Occipital lobe (tissue), 2 donors: ENCODE data around the gene GPBAR1. TPM values are rescaled to one million over a fixed set of nuclear protein-coding genes. Genes with fewer than 3 reads are reported as not detected.
A peak's percentile ranks its signal among the peaks of the same experiment; 100 is the strongest.

Source experiments
- DNase-seq: peaks from one replicate; lab custom pipeline; 2025; lab: John Stamatoyannopoulos, UW
- total RNA-seq: library from RNA; depleted of rRNA; stranded (reverse); fragments of >200 nt; gene quantifications from one replicate; pipeline ENCODE4 v1.2.3, GENCODE V29; 2014

Gene GPBAR1, protein sequence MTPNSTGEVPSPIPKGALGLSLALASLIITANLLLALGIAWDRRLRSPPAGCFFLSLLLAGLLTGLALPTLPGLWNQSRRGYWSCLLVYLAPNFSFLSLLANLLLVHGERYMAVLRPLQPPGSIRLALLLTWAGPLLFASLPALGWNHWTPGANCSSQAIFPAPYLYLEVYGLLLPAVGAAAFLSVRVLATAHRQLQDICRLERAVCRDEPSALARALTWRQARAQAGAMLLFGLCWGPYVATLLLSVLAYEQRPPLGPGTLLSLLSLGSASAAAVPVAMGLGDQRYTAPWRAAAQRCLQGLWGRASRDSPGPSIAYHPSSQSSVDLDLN
- not detected for total RNA-seq

DNA sequence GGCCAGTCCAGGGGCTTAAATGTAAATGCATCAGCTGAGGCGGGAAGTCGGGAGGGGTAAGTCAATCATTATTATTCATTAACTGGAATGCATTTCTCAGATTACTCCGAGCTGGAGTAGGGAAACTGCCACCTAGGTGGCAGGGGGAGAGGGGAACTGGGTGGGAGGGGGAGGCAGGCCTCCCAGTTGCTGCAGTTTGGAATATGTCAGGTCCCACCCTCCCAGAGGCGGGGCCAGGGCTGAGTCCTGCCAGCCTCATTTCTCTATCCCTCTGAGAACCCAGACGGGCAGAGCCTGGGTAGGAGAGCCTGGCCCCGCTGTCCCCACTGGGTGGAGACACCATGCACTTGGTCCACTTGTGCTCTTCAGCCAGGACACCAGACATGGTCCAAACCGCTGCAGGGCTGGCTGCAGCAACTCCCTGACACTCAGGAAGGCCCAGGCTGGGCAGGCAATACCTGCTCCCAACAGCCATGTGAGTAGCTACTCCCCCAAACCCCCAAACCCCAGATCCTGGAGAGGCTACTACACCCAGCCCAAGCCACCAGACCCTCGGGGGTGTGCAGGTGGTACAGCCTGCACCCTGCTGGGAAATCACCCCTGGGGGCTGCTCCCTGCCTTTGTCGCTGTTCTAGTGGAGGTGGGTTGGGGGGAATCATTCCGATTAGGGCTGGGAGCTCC is at the start of gene GPBAR1:
GPBAR1 (plus strand) TSS at position 274 of the 681 bp plus-strand sequence. CDS start 1,710 bp downstream, outside the sequence.
- DNase-seq = no peak

DNA sequence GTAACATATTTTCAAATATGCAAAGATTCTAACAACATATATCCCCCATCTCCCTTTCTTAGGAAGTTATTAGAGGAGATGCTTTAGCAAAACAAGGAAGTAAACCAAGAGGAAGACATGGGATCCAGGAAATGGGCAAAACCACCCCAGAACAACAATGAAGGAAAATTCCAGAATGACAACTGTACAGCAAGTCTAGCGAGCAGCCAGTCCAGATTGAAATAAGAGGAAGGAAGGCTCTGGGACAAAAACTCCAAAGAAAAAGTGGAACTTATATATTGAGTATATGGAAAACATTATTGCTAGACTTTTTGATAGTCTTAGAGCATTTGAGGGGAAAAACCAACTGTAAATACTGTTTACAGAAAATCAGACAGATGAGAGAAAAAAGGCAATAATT is 46.7 kb upstream of the GPBAR1 start:
- no peak for DNase-seq

DNA sequence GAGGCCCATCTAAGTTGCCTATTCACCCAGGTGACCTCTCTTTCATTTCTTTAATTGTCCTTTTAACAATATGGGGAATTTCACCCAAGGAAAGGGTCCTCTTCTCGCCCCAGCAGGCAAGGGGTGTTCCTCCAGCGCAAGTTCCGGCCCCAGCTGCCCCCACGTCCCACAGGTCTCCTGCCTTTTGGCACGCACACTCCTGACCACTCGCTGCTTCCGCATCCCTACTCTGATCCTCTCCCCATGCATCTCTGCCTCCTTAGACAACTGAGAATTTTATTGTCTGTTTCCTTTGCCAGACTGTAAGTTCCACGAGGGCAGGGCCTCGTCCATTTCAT is 44.5 kb upstream of the GPBAR1 start:
- no peak for DNase-seq

DNA sequence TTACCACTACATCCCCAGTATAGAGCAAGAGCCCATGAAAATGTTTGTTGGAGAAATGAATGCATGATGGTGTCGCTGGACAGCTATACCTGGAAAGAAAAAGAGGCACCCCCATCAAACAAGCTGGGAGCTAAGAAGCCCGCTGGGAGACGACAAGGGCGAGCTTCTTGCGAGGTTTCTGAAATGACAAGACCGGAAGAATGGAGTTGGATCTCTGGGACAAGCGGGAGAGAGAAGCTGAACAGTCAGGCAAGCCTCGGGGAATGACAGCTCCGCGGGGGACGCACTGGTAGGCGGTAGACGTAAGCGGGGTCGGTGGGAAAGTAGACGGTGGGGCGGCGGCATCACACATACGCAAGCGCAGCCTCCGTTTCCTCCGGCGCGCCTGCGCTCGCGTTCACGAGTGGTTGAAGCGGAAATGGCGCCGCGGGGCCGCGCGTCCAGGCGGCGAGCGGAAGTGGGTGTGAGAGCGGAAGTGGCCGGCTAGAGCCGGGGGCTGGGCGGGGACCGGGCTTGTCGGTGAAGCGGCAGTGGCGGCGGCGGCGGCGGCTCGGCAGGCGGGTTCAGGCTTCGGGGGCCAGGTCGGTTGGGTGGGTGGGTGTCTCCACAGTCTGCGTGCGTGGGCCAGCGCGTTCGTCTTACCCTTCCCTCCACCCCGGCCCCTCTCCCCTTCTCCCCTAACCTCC is 44.0 kb upstream of the GPBAR1 start, which contains the start of gene ARPC2:
ARPC2 (plus strand) TSS at position 516 of the 686 bp plus-strand sequence. CDS start 282 bp downstream, outside the sequence.
- peak; percentile 84 for DNase-seq

DNA sequence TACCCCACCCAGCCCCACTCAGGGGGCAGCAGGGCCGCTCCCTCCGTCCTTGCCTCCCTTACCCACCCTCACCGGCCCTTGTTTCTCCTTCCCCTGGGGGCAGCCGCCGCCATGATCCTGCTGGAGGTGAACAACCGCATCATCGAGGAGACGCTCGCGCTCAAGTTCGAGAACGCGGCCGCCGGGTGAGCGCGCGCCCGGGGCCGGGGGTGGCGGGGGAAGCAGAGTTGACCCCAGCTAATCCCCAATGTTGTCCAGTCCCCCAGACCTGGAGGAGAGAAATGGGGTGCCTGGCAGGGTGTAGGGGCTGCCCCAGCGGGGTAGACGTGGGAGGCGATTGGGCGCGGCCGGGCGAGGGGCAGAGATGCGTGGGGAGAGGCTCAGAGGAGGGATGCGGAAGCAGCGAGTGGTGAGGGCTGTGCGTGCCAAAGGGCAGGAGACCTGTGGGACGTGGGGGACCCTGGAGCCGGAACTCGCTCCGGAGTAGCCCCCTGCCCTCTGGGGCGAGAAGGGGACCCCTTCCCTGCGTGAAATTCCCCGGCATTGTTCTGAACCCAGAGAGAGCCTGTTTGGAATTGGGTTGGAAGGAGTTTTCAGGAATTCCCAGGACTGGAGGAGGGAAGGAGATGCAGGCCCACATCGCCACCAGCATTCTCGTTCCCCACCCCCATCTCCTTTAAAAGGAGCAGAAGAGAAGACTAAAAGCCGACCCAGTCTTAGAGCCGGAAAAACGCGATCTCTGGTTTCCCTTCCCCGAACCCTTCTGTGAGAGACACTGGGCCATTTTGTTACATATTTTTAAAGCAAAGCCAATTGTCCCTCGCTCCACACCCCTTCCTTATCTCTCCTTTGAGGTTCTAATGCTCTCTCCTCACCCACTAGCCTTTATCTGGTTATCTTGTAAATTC is 43.2 kb upstream of the GPBAR1 start:
- no peak for DNase-seq

DNA sequence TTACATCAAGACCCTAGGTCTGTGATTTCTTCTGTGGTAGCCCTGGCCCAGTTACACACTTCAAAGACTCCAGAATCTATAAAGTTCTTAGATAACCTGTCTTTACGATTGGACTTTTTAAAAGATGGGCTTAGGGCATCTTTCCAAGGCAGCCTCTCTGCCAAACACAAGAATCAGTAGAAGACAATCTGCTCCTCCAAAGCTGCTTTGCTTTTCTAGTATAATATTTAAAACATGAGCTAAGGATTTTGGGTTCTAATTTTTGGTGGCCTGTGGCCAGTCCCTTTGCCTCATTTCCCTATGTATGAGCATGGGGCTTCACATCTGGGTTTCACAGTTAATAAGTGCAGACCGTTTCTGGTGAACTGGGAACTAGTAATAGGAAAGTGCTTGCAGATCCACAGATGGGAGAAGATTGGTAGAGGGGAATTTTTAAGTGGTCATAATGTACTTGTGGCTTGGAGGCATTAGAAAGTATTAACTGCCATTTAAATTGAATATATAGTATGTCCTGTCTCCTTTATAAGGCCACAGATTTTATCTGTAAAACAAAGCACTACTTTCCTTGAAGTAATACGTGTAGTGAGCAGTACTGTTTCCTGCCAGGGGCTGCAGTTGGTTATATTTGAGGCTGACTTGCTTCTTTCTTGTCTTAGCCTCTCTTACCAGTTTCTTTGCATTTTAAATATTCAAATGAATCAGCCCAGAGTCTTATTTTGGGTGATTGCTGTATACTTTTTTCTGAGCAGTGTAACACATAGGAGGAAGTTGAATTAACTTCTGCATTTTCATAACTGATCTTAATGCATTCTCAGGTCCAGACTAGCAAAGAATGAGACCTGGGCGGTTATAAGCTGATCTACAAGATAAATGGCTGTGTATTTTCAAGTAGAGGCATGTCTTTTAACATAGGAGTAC is 42.3 kb upstream of the GPBAR1 start:
- DNase-seq = no peak

DNA sequence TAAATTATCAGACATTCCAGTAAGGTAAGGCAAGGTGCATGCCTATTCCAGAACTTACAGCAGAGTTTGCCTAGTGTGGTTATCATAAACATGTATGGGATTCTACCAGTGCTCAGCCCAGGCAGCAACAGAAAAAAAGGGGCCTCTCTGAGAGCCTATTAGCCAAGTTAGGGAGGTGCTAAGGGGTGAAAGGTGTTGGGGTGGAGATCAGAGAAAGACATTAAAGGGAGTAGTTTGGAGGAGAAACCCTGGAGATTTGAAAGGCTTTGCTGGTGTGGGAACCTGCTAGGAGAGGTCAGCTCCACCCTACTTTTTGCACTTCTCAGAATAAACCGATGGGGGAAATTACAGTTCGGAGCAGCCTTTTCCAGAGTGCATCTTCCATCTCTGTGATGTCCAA is 40.9 kb upstream of the GPBAR1 start:
- DNase-seq = no peak

DNA sequence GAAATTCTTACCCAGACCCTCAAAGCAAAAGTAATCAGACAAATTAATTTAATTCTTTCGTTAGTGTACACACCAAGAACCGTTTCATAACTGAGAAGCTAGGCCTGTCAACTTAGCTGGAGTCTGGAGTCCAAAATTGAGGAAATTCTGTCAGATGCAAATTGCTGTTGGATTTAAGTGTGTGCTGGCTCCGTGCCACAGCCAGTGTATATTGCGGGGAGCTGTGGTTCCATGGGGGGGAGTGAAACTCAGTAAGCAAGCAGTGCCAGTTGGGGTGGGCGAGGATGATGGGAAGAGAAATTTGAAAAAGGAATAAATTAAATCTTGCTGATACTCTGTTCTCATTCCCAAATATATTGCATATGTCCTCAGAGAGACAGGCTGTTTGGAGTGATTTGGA is 39.8 kb upstream of the GPBAR1 start:
- no peak for DNase-seq

DNA sequence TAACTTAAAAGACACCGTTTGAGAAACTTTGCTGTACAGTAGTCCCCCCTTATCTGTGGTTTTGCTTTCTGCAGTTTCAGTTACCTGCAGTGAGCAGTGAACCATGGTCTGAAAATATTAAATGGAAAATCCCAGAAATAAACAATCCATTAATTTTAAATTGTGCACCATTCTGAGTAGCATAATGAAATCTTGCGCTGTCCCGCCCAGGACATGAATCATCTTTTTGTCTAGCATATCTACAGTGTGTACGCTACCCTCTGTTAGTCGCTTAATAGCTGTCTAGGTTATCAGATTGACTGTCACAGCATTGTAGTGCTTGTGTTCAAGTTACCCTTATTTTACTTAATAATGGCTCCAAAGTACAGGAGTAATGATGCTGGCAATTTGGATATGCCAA is 37.8 kb upstream of the GPBAR1 start:
- DNase-seq = no peak

DNA sequence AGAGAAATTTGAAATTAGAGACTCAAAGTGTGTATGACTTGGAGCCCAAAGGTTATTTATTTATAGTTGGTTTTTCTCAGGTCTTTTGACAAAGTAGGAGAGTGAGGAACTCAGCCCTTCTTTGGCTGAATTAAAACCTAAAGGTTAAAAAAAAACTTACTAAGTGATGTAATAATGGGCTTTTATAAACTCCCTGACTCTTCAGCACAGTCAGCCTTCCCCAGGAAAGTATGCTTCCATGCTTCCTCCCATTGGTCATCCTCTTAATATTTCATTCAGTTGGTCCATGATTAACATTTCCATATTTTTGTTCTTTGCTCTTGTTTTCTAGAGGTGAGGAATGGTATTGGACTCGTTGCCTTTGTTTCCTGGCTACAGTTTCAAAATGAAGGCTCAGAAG is 36.6 kb upstream of the GPBAR1 start:
- DNase-seq = no peak

DNA sequence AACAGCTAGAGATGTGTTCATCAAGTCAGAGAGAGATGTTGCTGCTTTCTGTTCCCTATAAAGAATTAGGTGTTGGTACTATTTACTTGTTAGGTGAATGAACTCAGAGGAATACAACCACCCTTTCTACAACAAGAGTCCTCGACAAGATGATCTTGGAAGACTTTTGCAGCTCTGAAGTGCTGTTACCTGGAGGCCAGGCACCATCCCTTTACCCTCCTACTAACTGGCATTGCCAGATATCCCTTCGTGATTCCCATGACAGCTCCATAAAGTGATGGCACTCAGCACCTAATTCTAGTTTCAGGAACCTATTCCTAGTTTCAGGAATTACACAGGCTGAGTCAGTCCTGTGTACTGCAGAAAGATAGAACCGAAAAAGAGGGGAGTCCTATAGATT is 33.9 kb upstream of the GPBAR1 start:
- DNase-seq = no peak

DNA sequence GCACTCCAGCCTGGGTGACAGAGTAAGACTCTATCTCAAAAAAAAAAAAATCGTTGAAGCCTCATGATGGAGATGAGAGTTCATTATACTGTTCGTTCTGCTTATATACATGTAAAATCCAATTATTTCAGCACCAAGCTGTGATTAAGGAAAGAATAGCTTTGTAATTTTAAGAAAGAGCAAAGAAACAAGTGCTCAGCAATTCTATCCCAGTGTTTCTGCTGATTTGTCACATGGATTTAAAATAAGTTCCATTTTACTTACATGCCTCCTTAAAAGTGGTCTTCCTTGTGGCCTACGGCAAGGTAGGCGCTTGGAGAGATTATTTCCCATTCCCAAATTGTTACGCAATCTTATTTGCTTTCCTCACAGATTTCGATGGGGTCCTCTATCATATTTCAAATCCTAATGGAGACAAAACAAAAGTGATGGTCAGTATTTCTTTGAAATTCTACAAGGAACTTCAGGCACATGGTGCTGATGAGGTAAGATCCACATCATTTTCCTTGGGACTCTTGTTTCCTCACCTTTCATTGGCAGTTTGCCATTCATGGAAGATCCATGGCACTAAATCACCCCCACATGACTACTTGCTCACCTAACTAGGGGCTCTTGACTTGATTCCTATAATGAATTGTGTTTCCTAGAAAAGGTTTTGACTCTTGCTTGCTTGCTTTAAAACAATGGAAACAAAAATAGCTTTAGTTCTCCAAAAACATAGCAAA is 32.3 kb upstream of the GPBAR1 start:
- no peak for DNase-seq

DNA sequence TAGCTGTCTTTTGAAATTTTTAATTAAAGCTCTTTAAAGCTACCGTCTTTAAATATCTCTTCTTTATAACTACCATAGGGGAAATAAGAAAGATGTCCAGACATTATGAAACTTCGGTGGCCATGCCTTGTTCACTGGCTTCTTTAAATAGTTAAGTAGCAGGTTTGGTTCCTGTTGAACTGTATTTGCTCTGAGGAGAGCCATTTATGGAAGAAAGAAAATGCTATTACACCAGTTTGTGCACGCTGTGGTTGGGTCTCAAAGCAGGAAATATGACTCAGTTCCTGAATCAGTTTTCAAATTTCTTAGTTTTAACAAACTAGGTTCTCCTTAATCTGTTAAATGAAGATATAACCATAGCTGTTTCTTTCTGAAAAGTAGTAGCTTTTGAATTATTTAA is 31.6 kb upstream of the GPBAR1 start:
- no peak for DNase-seq

DNA sequence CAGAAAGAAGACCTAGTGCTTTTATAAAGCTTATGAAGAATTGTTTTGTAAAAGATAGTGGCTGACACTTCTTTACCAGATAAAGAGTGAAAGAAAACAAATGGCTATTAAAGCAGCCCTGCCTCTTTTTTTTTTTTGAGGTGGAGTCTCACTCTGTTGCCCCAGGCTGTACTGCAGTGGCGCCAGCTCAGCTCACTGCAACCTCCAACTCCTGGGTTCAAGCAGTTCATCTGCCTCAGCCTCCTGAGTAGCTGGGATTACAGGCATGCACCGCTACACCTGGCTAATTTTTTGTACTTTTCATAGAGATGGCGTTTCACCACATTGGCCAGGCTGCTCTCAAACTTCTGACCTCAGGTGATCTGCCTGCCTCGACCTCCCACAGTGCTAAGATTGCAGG is 31.0 kb upstream of the GPBAR1 start:
- no peak for DNase-seq

DNA sequence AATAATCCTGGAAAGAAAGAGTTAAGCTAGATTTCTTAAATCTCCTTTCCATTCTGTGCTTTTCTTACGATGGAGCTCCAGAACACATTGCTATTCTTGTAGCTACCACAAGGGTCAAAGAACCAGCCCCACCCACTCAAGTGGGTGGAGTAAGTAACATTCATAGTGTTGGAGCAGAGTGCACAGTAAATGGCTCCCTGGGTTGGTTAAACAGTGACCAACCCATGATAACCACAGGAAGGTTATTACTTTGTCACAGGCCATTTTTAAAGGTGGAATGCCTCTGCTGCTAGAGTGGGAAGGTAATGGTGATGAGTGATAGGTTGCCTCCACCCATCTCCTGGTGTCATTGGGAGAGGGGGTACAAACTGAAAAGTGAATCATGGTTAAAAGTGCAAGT is 29.9 kb upstream of the GPBAR1 start:
- no peak for DNase-seq

DNA sequence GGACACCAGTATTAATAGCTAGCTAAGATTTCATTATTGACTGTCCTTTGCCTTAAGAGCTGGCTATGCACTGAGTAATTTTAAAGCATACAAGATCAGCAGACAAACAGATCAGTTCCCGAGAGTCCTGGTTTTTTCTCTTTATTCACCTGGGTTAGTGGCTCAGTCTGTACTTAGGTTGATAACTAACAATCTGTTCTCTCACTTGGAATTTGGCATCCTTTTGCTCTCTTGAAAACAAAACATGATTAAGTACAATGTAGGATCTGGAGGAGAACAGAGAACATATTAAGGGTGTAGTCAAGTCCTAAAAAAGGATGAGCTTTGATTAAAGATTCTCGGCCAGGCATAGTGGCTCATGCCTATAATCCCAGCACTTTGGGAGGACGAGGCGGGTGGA is 27.3 kb upstream of the GPBAR1 start:
- DNase-seq = no peak

DNA sequence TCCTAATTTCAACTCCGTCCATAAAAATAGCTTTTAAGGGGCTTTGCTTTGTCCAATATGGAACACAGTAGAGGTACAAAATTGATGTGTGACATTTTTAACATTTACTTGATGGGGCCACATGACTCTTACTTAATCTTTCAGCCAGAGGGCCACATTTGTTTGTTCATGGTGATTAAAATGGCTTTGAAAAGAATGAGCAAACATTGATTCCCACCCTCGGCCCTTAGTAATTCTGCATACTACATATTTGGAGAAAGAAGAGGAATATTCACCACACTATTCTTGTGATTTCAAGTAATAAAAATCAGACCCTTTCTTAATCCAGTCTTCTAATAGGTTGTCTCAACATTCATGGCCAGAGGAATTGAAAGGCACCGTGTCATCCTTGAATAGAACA is 26.3 kb upstream of the GPBAR1 start:
- DNase-seq = no peak

DNA sequence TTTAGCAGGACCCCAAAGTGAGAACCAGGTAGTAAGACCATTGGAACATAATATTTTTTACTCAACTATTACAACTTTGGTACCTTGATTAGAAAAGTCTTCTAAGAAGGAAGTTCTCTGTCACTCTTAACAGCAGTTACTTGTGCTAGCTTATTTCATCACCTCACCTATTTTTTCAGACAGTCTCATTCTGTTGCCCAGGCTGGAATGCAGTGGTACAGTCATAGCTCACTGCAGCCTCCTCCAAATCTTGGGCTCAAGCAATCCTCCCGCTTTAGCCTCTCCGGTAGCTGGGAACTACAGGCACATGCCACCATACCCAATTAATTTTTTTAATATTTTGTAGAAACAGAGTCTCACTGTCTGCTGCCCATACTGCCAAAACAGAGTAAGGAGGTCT is 25.8 kb upstream of the GPBAR1 start:
- DNase-seq = no peak

DNA sequence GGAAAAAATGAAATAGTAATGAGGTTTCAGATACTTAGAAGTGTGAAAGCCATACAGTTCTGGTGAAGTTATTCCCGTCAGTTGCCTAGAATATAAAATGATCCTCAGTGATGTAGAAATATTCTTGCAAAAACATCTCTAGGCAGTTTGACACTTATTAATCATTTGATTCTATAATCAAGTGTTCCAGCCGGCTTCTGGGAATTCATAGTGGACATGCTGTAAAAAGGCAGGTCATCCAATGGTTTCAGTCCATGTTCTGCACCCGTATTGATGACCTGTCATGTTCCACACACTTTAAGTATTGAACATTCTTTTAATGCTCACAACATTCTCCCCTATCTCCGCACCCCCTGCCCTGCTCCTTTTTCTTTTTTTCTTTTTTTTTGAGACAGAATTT is 24.0 kb upstream of the GPBAR1 start:
- no peak for DNase-seq

DNA sequence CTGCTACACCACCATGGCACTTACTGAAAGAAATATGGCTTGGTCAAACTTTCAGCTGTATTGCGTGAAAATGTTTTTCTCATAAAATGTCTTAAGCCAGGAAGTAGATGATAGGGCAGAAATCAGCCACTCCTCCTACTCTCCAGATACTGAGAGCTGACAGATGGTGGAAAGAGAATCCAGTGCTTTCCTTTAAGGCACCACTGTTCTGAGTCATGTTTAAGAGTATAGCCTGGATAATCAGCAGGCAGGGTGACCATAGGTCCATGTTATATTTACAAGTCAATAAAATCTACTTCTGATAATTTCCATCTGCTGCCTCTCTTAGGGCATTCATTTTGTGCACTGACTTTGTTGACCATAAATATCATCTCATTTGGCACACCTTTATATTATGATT is 21.9 kb upstream of the GPBAR1 start:
- DNase-seq = no peak
